GM18507 (cell line): ENCODE measurements around the gene SASH1.
"Not testable (repeated sequence)": the region's sequence is repeated elsewhere in the genome, so short reads cannot be mapped to it uniquely, and the experiment has no call there.

Experiments
- DNase-seq: peaks from one replicate; pipeline ENCODE4 v3.0.0; 2011; ENCODE audit warnings: low read depth; ENCODE audit not compliant: insufficient read length; ENCODE audit errors: extremely low spot score
- FAIRE-seq: peaks from 2 replicates; lab custom pipeline; 2011; peaks lifted over from hg19 to GRCh38; lab: Jason Lieb, UNC

The SASH1 gene

GRCh38 chr6:148325316-148326068, 17.1 kb upstream of the SASH1 start:
- DNase-seq (no peak), FAIRE-seq (no peak)

- FAIRE-seq (no peak), DNase-seq (no peak)
These were observed 13.6 kb upstream of the SASH1 start for GRCh38 chr6:148328876-148329555.

- DNase-seq (no peak), FAIRE-seq (no peak)
These were observed 12.8 kb upstream of the SASH1 start for GRCh38 chr6:148329596-148330381.

GRCh38 chr6:148332088-148332487, 10.6 kb upstream of the SASH1 start:
- DNase-seq (no peak), FAIRE-seq (no peak)

- DNase-seq (no peak), FAIRE-seq (no peak)
These were observed 5.7 kb upstream of the SASH1 start for GRCh38 chr6:148336901-148337300.

- FAIRE-seq, result no peak
These were observed 2.9 kb upstream of the SASH1 start for GRCh38 chr6:148339766-148340165.

GRCh38 chr6:148340586-148341297, 1.9 kb upstream of the SASH1 start:
- FAIRE-seq (no peak), DNase-seq (no peak)

More at GRCh38 chr6:148339766-148340165, 2.9 kb upstream of the SASH1 start:
- no peak for DNase-seq

GRCh38 chr6:148342100-148342349, 613 bp upstream of the SASH1 start:
- DNase-seq (no peak), FAIRE-seq (no peak)

- DNase-seq (no peak), FAIRE-seq (no peak)
These were observed 577 bp downstream of the SASH1 start for GRCh38 chr6:148343047-148343782.

GRCh38 chr6:148345176-148345575, 2.5 kb downstream of the SASH1 start:
- DNase-seq (no peak), FAIRE-seq (no peak)

GRCh38 chr6:148345578-148345977, 2.9 kb downstream of the SASH1 start:
- DNase-seq, result no peak
- no peak for FAIRE-seq

GRCh38 chr6:148346681-148347440, 4.2 kb downstream of the SASH1 start:
- FAIRE-seq (no peak), DNase-seq (no peak)

GRCh38 chr6:148347441-148348054, 4.9 kb downstream of the SASH1 start:
- FAIRE-seq (no peak), DNase-seq (no peak)

GRCh38 chr6:148348335-148348734, 5.7 kb downstream of the SASH1 start:
- no peak for DNase-seq
- no peak for FAIRE-seq

- DNase-seq (no peak), FAIRE-seq (no peak)
These were observed 6.1 kb downstream of the SASH1 start for GRCh38 chr6:148348778-148349177.

GRCh38 chr6:148349466-148349865, 6.8 kb downstream of the SASH1 start:
- no peak for DNase-seq
- no peak for FAIRE-seq

- DNase-seq, result no peak
- no peak for FAIRE-seq
These were observed 8.7 kb downstream of the SASH1 start for GRCh38 chr6:148351309-148351708.

- not testable (repeated sequence) for DNase-seq, FAIRE-seq
These were observed 9.8 kb downstream of the SASH1 start for GRCh38 chr6:148352421-148352820.
